NCI-H2227 treated with DMSO at 0.1 percent for 48 hours (cell line): ENCODE data around the gene CWH43.
A peak's percentile ranks its signal among the peaks of the same experiment; 100 is the strongest.
"Not testable (repeated sequence)": the region's sequence is repeated elsewhere in the genome, so short reads cannot be mapped to it uniquely, and the experiment has no call there.

Source experiments
- DNase-seq: peaks from one replicate; lab custom pipeline; 2025; lab: John Stamatoyannopoulos, UW

The CWH43 gene

GRCh38 chr4:48985976-48986653 is at the start of gene CWH43:
Gene CWH43 (plus strand): TSS chr4:48986275. CDS start chr4:48986430, 155 bp downstream.
- no peak for DNase-seq

GRCh38 chr4:48937033-48937432 is 49.0 kb upstream of the CWH43 start:
- DNase-seq = no peak

- DNase-seq = no peak
These were observed 47.2 kb upstream of the CWH43 start for GRCh38 chr4:48938831-48939230.

- DNase-seq = no peak
These were observed 46.3 kb upstream of the CWH43 start for GRCh38 chr4:48939785-48940184.

- DNase-seq = no peak
These were observed 42.7 kb upstream of the CWH43 start for GRCh38 chr4:48943387-48943786.

GRCh38 chr4:48944252-48944651 is 41.8 kb upstream of the CWH43 start:
- no peak for DNase-seq

- DNase-seq = no peak
These were observed 41.3 kb upstream of the CWH43 start for GRCh38 chr4:48944756-48945241.

- DNase-seq = no peak
These were observed 40.1 kb upstream of the CWH43 start for GRCh38 chr4:48945981-48946380.

- DNase-seq = no peak
These were observed 38.3 kb upstream of the CWH43 start for GRCh38 chr4:48947731-48948130.

- DNase-seq = no peak
These were observed 37.0 kb upstream of the CWH43 start for GRCh38 chr4:48949086-48949485.

- DNase-seq = no peak
These were observed 36.4 kb upstream of the CWH43 start for GRCh38 chr4:48949518-48950219.

GRCh38 chr4:48954314-48954713 is 31.8 kb upstream of the CWH43 start:
- no peak for DNase-seq

- not testable (repeated sequence) for DNase-seq
These were observed 28.7 kb upstream of the CWH43 start for GRCh38 chr4:48957366-48957765.

- DNase-seq = no peak
These were observed 27.5 kb upstream of the CWH43 start for GRCh38 chr4:48958582-48958981.

- no peak for DNase-seq
These were observed 25.0 kb upstream of the CWH43 start for GRCh38 chr4:48960988-48961635.

- no peak for DNase-seq
These were observed 23.4 kb upstream of the CWH43 start for GRCh38 chr4:48962636-48963035.

- DNase-seq = peak; percentile 64
These were observed 22.9 kb upstream of the CWH43 start for GRCh38 chr4:48963042-48963679.

GRCh38 chr4:48967101-48967500 is 19.0 kb upstream of the CWH43 start:
- no peak for DNase-seq

GRCh38 chr4:48967631-48968030 is 18.4 kb upstream of the CWH43 start:
- DNase-seq = no peak

GRCh38 chr4:48968814-48969213 is 17.3 kb upstream of the CWH43 start:
- no peak for DNase-seq

GRCh38 chr4:48970471-48970921 is 15.6 kb upstream of the CWH43 start:
- no peak for DNase-seq

GRCh38 chr4:48974979-48975640 is 11.0 kb upstream of the CWH43 start:
- no peak for DNase-seq
